Body of pancreas (tissue), 4 donors: ENCODE measurements around the gene POMC.

ENCODE experiments used
- CTCF ChIP-seq, 7 experiments: fragments of 450-650 bp in 4 of 7; fragments of 200-600 bp in 3 of 7; sonication (generic) in 3 of 7; IDR thresholded peaks; one replicate each; pipeline ENCODE4 v1.5.1; 2016 to 2019; ENCODE audit warnings: antibody characterized with exemption in 7 of 7
- POLR2A ChIP-seq, 3 donors: fragments of 450-650 bp; IDR thresholded peaks; one replicate each; pipeline ENCODE4 v1.6.1; 2016; ENCODE audit warnings: antibody characterized with exemption in 3 of 3, mild to moderate bottlenecking in 2 of 3

GRCh38 chr2:25188405-25188804, 20.0 kb upstream of the POMC start:
- no peak for TF ChIP-seq CTCF (IDR thresholded peaks at IDR 0.05)
- no peak for TF ChIP-seq POLR2A (IDR thresholded peaks at IDR 0.05)
